Measurements from ENCODE around the gene CD151.

The CD151 gene

GRCh38 chr11:819129-819931 is 13.4 kb upstream of the CD151 start:
- Histone ChIP-seq H3K4me1 (ENCODE audit: control insufficient read depth in 1 of 2, insufficient read depth in 2 of 2, low read length in 2 of 2) (peaks cover 11 to 27% of the 10 kb centered on the region in 2 donors), H3K27me3 (ENCODE audit: low read depth, low read length) (no peaks in the 10 kb centered on the region), H3K4me3 (ENCODE audit: low read depth in 1 of 2, low read length in 2 of 2) (peak overlapping the region; percentile 46 to 83), H3K9me3 (ENCODE audit: control insufficient read depth in 1 of 2, low read length in 2 of 2) (no peaks in the 10 kb centered on the region), H3K36me3 (ENCODE audit: control insufficient read depth in 1 of 2, insufficient read depth in 2 of 2, low read length in 2 of 2) (peaks cover 0 to 16% of the 10 kb centered on the region in 2 donors), H3K27ac (ENCODE audit: low read length) (peak overlapping the region; percentile 72)

- H3K9me3 ChIP-seq (ENCODE audit: control insufficient read depth in 1 of 2, low read length in 2 of 2): no peaks in the 10 kb centered on the region
- H3K27ac ChIP-seq (ENCODE audit: low read length): peak overlapping the region; percentile 72
- H3K4me1 ChIP-seq (ENCODE audit: control insufficient read depth in 1 of 2, insufficient read depth in 2 of 2, low read length in 2 of 2): peaks cover 11 to 27% of the 10 kb centered on the region in 2 donors
Measured at GRCh38 chr11:819943-820649, 12.7 kb upstream of the CD151 start.

GRCh38 chr11:820655-821511 is 11.9 kb upstream of the CD151 start:
- H3K27ac ChIP-seq (ENCODE audit: low read length): peak overlapping the region; percentile 62
- H3K9me3 ChIP-seq (ENCODE audit: control insufficient read depth in 1 of 2, low read length in 2 of 2): no peaks in the 10 kb centered on the region
- no peaks in the 10 kb centered on the region for H3K27me3 ChIP-seq (ENCODE audit: low read depth, low read length)
- peaks cover 11 to 27% of the 10 kb centered on the region in 2 donors for H3K4me1 ChIP-seq (ENCODE audit: control insufficient read depth in 1 of 2, insufficient read depth in 2 of 2, low read length in 2 of 2)
- H3K4me3 ChIP-seq (ENCODE audit: low read depth in 1 of 2, low read length in 2 of 2): peak overlapping the region; percentile 64 to 83
- peaks cover 0 to 32% of the 10 kb centered on the region in 2 donors for H3K36me3 ChIP-seq (ENCODE audit: control insufficient read depth in 1 of 2, insufficient read depth in 2 of 2, low read length in 2 of 2)

More at GRCh38 chr11:819943-820649, 12.7 kb upstream of the CD151 start:
- H3K36me3 ChIP-seq (ENCODE audit: control insufficient read depth in 1 of 2, insufficient read depth in 2 of 2, low read length in 2 of 2): peaks cover 0 to 24% of the 10 kb centered on the region in 2 donors
- H3K4me3 ChIP-seq (ENCODE audit: low read depth in 1 of 2, low read length in 2 of 2): peak overlapping the region; percentile 64 to 83
- no peaks in the 10 kb centered on the region for H3K27me3 ChIP-seq (ENCODE audit: low read depth, low read length)

GRCh38 chr11:821512-822371 is 11.0 kb upstream of the CD151 start:
- H3K9me3 ChIP-seq (ENCODE audit: control insufficient read depth in 1 of 2, low read length in 2 of 2): no peaks in the 10 kb centered on the region
- H3K36me3 ChIP-seq (ENCODE audit: control insufficient read depth in 1 of 2, insufficient read depth in 2 of 2, low read length in 2 of 2): peaks cover 0 to 32% of the 10 kb centered on the region in 2 donors
- H3K4me1 ChIP-seq (ENCODE audit: control insufficient read depth in 1 of 2, insufficient read depth in 2 of 2, low read length in 2 of 2): peaks cover 11 to 29% of the 10 kb centered on the region in 2 donors
- no peak overlapping the region for H3K4me3 ChIP-seq (ENCODE audit: low read depth in 1 of 2, low read length in 2 of 2)
- peak overlapping the region; percentile 62 for H3K27ac ChIP-seq (ENCODE audit: low read length)
- no peaks in the 10 kb centered on the region for H3K27me3 ChIP-seq (ENCODE audit: low read depth, low read length)

- H3K4me1 ChIP-seq (ENCODE audit: control insufficient read depth in 1 of 2, insufficient read depth in 2 of 2, low read length in 2 of 2): peaks cover 11 to 43% of the 10 kb centered on the region in 2 donors
- no peak overlapping the region for H3K27ac ChIP-seq (ENCODE audit: low read length)
Measured at GRCh38 chr11:823441-824291, 9.1 kb upstream of the CD151 start.

GRCh38 chr11:824292-824880 is 8.4 kb upstream of the CD151 start:
- H3K4me3 ChIP-seq (ENCODE audit: low read depth in 1 of 2, low read length in 2 of 2): no peak overlapping the region
- H3K27me3 ChIP-seq (ENCODE audit: low read depth, low read length): no peaks in the 10 kb centered on the region
- H3K4me1 ChIP-seq (ENCODE audit: control insufficient read depth in 1 of 2, insufficient read depth in 2 of 2, low read length in 2 of 2): peaks cover 11 to 46% of the 10 kb centered on the region in 2 donors
- H3K9me3 ChIP-seq (ENCODE audit: control insufficient read depth in 1 of 2, low read length in 2 of 2): no peaks in the 10 kb centered on the region
- no peak overlapping the region for H3K27ac ChIP-seq (ENCODE audit: low read length)
- H3K36me3 ChIP-seq (ENCODE audit: control insufficient read depth in 1 of 2, insufficient read depth in 2 of 2, low read length in 2 of 2): peaks cover 0 to 32% of the 10 kb centered on the region in 2 donors

More at GRCh38 chr11:823441-824291, 9.1 kb upstream of the CD151 start:
- Histone ChIP-seq H3K9me3 (ENCODE audit: control insufficient read depth in 1 of 2, low read length in 2 of 2) (no peaks in the 10 kb centered on the region), H3K4me3 (ENCODE audit: low read depth in 1 of 2, low read length in 2 of 2) (no peak overlapping the region), H3K27me3 (ENCODE audit: low read depth, low read length) (no peaks in the 10 kb centered on the region), H3K36me3 (ENCODE audit: control insufficient read depth in 1 of 2, insufficient read depth in 2 of 2, low read length in 2 of 2) (peaks cover 0 to 32% of the 10 kb centered on the region in 2 donors)

GRCh38 chr11:824942-825341 is 7.8 kb upstream of the CD151 start:
- Histone ChIP-seq H3K27me3 (ENCODE audit: low read depth, low read length) (no peaks in the 10 kb centered on the region), H3K36me3 (ENCODE audit: control insufficient read depth in 1 of 2, insufficient read depth in 2 of 2, low read length in 2 of 2) (peaks cover 0 to 32% of the 10 kb centered on the region in 2 donors), H3K4me3 (ENCODE audit: low read depth in 1 of 2, low read length in 2 of 2) (no peak overlapping the region), H3K27ac (ENCODE audit: low read length) (no peak overlapping the region), H3K4me1 (ENCODE audit: control insufficient read depth in 1 of 2, insufficient read depth in 2 of 2, low read length in 2 of 2) (peaks cover 11 to 51% of the 10 kb centered on the region in 2 donors), H3K9me3 (ENCODE audit: control insufficient read depth in 1 of 2, low read length in 2 of 2) (no peaks in the 10 kb centered on the region)

- Histone ChIP-seq H3K27me3 (ENCODE audit: low read depth, low read length) (no peaks in the 10 kb centered on the region), H3K4me1 (ENCODE audit: control insufficient read depth in 1 of 2, insufficient read depth in 2 of 2, low read length in 2 of 2) (peaks cover 10 to 53% of the 10 kb centered on the region in 2 donors), H3K9me3 (ENCODE audit: control insufficient read depth in 1 of 2, low read length in 2 of 2) (no peaks in the 10 kb centered on the region), H3K36me3 (ENCODE audit: control insufficient read depth in 1 of 2, insufficient read depth in 2 of 2, low read length in 2 of 2) (peaks cover 0 to 32% of the 10 kb centered on the region in 2 donors), H3K4me3 (ENCODE audit: low read depth in 1 of 2, low read length in 2 of 2) (no peak overlapping the region), H3K27ac (ENCODE audit: low read length) (peak overlapping the region; percentile 23)
Measured at GRCh38 chr11:825366-826226, 7.2 kb upstream of the CD151 start.

GRCh38 chr11:826227-826621 is 6.5 kb upstream of the CD151 start:
- Histone ChIP-seq H3K27me3 (ENCODE audit: low read depth, low read length) (no peaks in the 10 kb centered on the region), H3K4me3 (ENCODE audit: low read depth in 1 of 2, low read length in 2 of 2) (no peak overlapping the region), H3K4me1 (ENCODE audit: control insufficient read depth in 1 of 2, insufficient read depth in 2 of 2, low read length in 2 of 2) (peaks cover 4 to 53% of the 10 kb centered on the region in 2 donors), H3K36me3 (ENCODE audit: control insufficient read depth in 1 of 2, insufficient read depth in 2 of 2, low read length in 2 of 2) (peaks cover 0 to 32% of the 10 kb centered on the region in 2 donors), H3K9me3 (ENCODE audit: control insufficient read depth in 1 of 2, low read length in 2 of 2) (no peaks in the 10 kb centered on the region), H3K27ac (ENCODE audit: low read length) (peak overlapping the region; percentile 23)

Measured in muscle layer of duodenum (tissue), 2 donors.